Activated naive CD4-positive, alpha-beta T cell treated with Interleukin-2 at 50 U/mL for 16 hours (primary cell): ENCODE results near the gene MCTP1.

Experiments used
- DNase-seq: peaks from one replicate; pipeline ENCODE4 v3.0.0-alpha.2; 2020

The MCTP1 gene

DNA sequence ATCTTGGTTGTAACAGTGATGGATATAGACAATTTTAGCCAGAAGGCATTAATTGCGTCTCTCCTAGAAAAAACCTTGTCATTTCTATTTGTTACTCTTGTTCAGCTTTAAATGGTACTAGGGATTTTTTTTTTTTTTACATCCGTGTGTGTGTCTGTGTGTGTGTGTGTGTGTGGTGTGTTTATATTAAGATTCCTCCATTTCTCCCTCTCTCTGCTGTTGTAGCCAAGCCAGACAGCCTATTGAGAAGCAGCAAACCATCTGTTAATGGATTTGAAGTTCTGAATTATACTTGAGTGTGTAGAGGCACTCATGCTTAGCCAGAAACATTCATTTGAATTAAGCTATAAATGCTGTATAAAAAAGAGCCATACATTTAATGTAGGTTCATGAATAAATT is 594.1 kb downstream of the MCTP1 start:
- no peak for DNase-seq

DNA sequence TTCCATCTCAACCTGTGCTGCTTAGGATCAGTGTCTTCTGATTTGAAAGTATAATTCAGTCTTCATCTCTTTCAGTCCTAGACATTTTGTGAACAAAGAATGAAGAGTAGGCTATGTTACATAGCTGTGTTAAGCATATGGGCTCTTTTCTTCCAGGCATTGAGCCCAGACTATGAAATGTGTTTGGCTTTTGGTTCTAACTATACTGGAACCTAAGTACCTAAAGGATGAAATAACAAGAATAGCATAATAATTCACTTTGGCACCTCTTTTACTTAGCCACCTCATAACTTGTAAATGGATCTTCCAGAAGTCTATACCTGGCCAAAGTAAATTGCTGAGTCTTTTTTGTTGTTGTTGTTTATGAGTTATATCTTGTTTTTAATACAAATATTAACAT is 595.0 kb downstream of the MCTP1 start:
- DNase-seq = no peak

DNA sequence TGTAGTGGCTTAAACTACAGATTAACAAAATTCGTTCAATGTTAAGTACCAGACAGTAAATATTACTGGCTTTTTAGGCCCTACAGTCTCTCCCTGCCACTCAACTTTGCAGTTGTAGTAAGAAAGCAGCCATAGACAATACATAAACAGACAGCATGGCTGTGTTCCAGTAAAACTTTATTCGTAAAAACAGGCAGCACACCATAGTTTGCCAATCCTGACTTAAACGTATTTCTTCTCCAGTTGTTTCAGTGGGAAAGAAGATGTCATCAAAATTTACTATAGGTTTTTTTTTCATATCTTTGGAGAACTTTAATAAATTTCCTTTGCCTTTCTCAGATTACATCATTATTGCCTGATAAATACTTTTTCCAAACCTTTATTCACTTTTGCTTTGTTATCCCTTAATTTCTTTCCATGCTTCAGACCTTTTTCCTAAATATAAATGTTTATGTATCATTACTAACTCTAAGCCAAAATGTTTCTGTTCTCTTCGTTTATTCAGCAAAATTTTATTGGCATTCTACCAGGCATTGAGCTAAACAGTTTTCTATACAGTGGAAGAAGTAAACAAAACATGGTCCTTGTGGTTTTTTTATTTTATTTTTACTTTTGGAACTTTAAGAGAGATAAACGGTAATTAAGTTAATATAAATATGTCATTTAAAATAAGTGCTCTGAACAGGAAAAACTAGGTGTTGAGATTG is 601.9 kb downstream of the MCTP1 start:
- no peak for DNase-seq

DNA sequence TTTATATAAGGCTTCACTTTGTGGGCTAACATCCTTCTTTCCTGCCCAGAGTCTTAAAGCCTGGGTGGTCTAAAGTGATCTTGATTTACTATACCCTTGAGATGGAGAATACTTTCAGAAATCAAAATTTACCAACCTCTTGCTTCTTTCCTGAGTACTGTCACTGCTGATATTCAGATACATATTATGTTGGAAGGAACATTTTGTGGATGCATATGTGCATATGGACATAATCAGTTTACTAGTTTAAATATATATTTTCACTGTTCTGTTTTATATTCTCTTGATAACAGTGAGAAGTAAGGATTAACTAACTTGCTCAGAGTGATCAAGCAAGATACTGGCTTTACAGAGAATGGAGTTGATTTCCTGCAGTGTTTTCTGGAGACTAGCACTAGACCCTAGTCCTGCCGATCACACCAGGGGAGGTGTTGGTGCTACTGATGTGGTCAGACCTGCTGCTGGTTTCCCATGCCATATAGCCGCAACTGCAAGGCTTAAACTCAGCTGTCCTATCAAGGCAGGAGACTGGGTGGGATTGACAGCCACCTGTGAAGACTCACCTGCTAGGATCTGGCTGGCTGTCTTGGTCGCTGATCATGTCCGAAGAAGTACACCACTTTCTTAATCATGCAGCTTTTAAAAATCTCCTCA is 608.8 kb downstream of the MCTP1 start:
- DNase-seq = no peak

DNA sequence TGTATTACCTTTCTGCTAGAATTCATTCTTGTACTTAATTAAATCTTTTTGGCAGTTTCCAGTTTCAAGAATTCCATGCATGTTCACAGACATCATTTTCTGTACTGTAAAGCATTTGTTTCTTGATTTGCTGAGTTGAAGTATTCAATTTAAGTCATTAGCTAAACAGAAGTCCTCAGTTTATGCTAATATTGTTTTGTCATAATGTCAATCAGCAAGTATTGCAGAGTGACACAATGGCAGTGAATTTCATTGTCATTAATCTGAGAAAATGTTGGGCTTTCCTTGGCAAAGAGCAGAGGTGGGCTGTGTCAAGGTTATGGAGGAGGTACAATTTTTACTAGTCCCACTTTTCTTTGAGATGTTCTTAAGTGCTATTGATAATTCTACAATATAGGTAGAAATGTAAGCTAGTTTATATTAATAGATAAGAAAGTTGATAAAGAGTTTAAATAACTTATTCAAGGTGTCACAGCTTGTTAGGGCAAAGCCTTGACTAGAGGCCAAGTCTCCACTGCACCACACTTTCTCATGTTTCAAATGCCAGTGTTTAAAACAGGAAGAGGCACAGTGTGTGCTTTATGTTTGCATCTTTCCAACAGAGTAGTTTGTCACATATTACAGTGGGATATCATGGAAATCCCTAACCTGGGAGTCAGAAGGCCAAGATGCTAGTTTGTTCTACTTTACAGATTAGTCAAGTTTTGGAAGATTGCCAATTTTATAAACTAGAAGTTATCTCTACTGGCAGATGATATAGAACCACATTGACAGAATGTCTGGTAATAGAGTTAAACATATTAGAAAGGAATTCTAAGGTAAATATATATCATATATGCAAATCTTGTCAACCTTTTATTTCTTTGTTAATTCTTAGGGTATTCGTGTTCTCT is 610.2 kb downstream of the MCTP1 start:
- no peak for DNase-seq

DNA sequence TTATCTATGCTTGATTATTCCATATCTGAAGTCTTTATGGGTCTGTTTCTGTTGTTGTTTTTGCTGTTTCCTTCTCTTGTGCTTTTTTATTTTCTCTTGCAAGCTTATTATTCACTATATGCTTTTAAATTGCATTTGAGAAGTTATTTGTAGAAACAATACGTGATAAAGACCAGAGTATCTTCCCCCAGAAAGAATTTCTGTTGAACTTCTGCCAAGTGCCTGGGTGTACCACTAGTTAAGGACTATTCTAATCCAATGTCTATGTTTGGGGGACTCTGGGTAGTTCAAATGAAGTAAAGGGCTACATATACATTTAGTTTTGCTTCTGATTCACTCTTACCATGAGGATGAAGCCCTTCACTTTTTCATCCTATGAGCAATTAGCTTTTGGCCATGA is 612.1 kb downstream of the MCTP1 start:
- no peak for DNase-seq

DNA sequence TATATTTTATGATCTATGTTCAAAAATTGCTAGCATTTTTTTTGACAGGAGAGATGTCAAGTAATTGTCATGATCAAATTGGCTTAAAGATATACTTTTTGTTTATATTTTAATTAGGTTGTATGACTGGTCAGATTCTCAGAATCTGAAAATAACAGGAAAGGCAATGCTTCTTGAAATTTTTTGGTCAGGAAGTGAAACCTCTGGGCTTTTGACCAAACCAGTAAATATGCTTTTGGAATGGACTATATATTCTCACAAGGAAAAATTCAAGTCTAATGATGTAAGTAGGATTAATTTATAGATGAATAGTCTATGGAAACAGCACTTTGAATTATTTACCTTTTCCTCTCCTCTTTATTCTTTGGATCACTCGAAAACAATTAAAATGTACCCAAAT is 614.2 kb downstream of the MCTP1 start:
- DNase-seq = no peak

DNA sequence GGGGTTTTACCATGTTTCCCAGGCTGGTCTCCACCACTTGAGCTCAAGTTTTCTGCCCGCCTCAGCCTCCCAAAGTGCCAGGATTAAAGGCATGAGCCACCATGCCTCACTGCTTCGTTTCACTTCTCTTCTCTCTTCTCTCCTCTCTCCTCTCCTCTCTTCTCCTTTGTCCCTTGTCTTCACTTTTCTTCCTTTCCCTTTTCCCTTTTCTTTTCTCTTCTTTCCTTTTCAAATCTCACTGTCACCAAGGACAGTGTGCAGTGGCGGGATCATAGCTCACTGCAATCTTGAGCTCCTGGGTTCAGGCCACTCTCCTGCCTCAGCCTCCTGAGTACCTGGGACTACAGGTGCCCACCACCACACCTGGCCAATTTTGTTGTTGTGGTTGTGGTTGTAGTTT is 617.0 kb downstream of the MCTP1 start:
- DNase-seq = no peak

DNA sequence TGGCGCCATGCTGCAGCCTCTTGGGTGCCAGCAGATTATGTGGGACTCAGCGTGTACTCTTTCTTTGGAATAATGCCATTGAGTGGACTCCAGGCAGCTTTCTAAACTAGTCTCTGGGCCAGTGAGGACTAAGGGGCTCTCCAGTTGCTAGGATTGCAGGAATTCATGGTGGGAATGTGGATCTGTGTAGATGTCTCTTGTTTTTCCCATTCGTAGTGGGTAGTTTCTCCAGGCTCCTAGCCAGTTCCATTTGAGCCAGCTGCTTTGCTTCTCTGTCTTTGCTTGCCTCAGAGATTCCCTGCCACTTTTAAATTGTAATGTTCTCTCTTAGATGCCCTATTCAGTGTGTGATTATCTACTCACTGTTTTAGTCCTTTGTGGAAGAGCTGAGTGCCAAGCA is 623.8 kb downstream of the MCTP1 start:
- no peak for DNase-seq

DNA sequence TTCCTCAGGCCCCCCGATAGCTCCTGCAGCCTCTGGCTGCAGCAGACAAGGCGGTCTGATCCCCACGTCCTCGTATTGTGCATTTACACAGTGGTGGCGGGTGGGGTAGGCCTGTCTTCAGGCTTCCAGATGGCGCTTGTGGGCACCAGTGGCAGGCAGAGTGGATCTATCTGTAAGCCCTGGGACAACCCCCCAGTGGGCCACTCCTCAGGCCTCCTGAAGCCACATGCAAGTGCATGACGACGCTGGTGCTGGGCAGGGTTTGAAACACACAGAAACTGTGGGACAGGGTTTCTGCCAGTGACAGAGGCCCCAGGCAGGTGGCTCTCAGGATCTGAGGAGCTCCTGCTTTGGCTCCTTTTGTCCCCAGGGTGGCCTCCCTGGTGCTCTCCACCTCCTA is 624.4 kb downstream of the MCTP1 start:
- no peak for DNase-seq

DNA sequence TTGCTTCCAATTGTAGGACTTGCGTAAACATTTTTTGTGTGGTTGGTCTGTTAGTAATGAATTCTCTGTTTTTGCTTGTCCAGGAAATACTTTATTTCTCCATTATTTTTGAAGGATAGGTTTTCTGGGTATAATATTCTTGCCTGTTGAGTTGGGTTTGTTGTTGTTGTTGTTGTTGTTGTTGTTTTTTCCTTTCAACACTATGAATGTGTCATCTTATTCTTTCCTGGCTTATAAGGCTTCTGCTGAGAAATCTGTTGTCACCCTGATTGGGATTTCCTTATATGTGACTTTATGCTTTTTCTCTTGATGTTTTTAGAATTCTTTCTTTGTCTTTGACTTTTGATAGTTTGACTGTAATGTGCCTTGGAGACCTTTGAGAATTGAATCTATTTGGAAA is 626.6 kb downstream of the MCTP1 start:
- DNase-seq = no peak
